Measurements from ENCODE around the gene OTOR. TPM values are rescaled to one million over a fixed set of nuclear protein-coding genes. Genes with fewer than 3 reads are reported as not detected.

The OTOR gene
- not detected in 2 replicates for total RNA-seq (2022)
- percentile 21 among the genes with signal in this experiment for Bru-seq, nascent RNA
- percentile 25 among the genes with signal in this experiment for BruChase-seq, experiment 1, labeled RNA remaining after a 2-hour chase
- percentile 30 among the genes with signal in this experiment for BruChase-seq, experiment 2, labeled RNA remaining after a 6-hour chase
- long read RNA-seq, result 0 reads

DNA sequence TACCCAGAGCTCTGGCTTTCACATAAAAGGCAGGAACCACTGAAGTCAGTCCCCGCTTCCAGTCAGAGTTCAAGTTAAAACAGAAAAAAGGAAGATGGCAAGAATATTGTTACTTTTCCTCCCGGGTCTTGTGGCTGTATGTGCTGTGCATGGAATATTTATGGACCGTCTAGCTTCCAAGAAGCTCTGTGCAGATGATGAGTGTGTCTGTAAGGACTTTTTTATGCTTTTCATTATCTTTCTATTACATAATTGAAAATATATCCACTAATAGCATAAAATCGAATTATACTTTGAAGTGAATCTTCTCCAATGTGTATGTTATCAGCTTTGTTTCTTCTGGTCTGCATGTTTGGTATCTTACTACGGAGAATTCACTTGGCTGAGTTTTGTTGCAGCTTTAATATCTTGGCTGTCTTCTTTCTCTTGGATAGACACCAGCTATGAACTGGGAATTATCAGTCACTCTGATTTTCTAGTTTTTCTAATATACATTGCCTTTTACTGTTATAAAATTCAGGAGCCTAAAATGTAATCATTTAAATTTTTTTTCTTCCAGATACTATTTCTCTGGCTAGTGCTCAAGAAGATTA is at the start of gene OTOR:
OTOR (plus strand) TSS at position 51 of the 593 bp plus-strand sequence; CDS start at position 95, 44 bp downstream.
- Histone ChIP-seq H3K9me3 (no peaks in the 10 kb centered on the region), H3K4me1 (peaks cover 8% of the 10 kb centered on the region), H3K4me3 (ENCODE audit: low read depth, low read length) (no peak within 1 kb of the TSS), H3K27me3 (replicated peaks; ENCODE audit: control insufficient read depth, insufficient read depth, low read length) (no peaks in the 10 kb centered on the region), H3K36me3 (ENCODE audit: control insufficient read depth, insufficient read depth, low read length) (no peaks in the 10 kb centered on the region)
- POLR2A ChIA-PET, result no interaction called here
- intact Hi-C loops (cut with micrococcal nuclease; ENCODE audit: unreplicated experiment), result no loop called here
- no peak for DNase-seq
- Mint-ChIP-seq H3K36me3 (ENCODE audit: insufficient read depth, unreplicated experiment) (peaks cover 5% of the 10 kb centered on the region), H3K4me1 (ENCODE audit: low read depth, unreplicated experiment) (no peaks in the 10 kb centered on the region), H3K4me3 (ENCODE audit: unreplicated experiment) (no peak within 1 kb of the TSS), H3K9me3 (ENCODE audit: unreplicated experiment) (no peaks in the 10 kb centered on the region), H3K27ac (ENCODE audit: unreplicated experiment) (no peak within 1 kb of the TSS), H3K27me3 (ENCODE audit: insufficient read depth, unreplicated experiment) (peaks cover 6% of the 10 kb centered on the region)
- CTCF ChIA-PET, result no interaction called here
- TF ChIP-seq CTCF (IDR thresholded peaks at IDR 0.05; ENCODE audit: insufficient read depth in 1 of 2, low read depth in 1 of 2, low read length in 1 of 2, severe bottlenecking in 1 of 2, unreplicated experiment in 1 of 2), result no peak
- no TSS peak for BruUV-seq (replicated peaks)

DNA sequence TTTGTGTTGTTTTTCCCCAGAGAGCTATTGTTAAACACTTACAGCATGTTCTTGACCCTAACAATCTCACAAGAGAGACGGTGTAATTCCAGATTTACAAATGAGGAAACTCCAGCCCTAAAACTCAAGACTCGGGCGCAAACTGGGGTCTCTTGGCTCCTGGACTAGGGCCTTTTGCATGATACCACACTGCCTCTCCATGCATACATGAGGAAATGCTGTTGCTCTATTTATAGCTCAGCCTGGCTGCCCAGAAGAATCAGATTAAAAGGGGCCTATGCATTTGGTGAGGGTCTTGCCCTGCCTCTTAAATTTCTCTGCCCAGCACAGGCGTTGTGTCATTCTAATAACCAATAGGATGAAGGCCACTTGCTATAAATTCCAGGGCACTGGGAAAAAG is 48.9 kb upstream of the OTOR start:
- Histone ChIP-seq H3K9me3 (no peaks in the 10 kb centered on the region), H3K36me3 (ENCODE audit: control insufficient read depth, insufficient read depth, low read length) (no peaks in the 10 kb centered on the region), H3K4me3 (ENCODE audit: low read depth, low read length) (no peak overlapping the region), H3K4me1 (no peaks in the 10 kb centered on the region), H3K27me3 (replicated peaks; ENCODE audit: control insufficient read depth, insufficient read depth, low read length) (no peaks in the 10 kb centered on the region)
- Mint-ChIP-seq H3K27me3 (ENCODE audit: insufficient read depth, unreplicated experiment) (peaks cover 19% of the 10 kb centered on the region), H3K4me1 (ENCODE audit: low read depth, unreplicated experiment) (no peaks in the 10 kb centered on the region), H3K27ac (ENCODE audit: unreplicated experiment) (no peak overlapping the region), H3K9me3 (ENCODE audit: unreplicated experiment) (no peaks in the 10 kb centered on the region), H3K4me3 (ENCODE audit: unreplicated experiment) (no peak overlapping the region), H3K36me3 (ENCODE audit: insufficient read depth, unreplicated experiment) (no peaks in the 10 kb centered on the region)
- no TSS peak for BruUV-seq (replicated peaks)
- POLR2A ChIA-PET, result no interaction called here
- no peak for DNase-seq
- CTCF ChIA-PET, result no interaction called here
- TF ChIP-seq CTCF (IDR thresholded peaks at IDR 0.05; ENCODE audit: insufficient read depth in 1 of 2, low read depth in 1 of 2, low read length in 1 of 2, severe bottlenecking in 1 of 2, unreplicated experiment in 1 of 2), result no peak
- intact Hi-C loops (cut with micrococcal nuclease; ENCODE audit: unreplicated experiment), result no loop called here

- peak; percentile 42 to 45 for DNase-seq
- no TSS peak for BruUV-seq (replicated peaks)
- Mint-ChIP-seq H3K36me3 (ENCODE audit: insufficient read depth, unreplicated experiment) (no peaks in the 10 kb centered on the region), H3K27ac (ENCODE audit: unreplicated experiment) (no peak overlapping the region), H3K9me3 (ENCODE audit: unreplicated experiment) (peaks cover 1% of the 10 kb centered on the region), H3K27me3 (ENCODE audit: insufficient read depth, unreplicated experiment) (peaks cover 18% of the 10 kb centered on the region), H3K4me1 (ENCODE audit: low read depth, unreplicated experiment) (no peaks in the 10 kb centered on the region), H3K4me3 (ENCODE audit: unreplicated experiment) (no peak overlapping the region)
- peak; percentile 35 to 60 for TF ChIP-seq CTCF (IDR thresholded peaks at IDR 0.05; ENCODE audit: insufficient read depth in 1 of 2, low read depth in 1 of 2, low read length in 1 of 2, severe bottlenecking in 1 of 2, unreplicated experiment in 1 of 2)
- POLR2A ChIA-PET, result no interaction called here
- intact Hi-C loops (cut with micrococcal nuclease; ENCODE audit: unreplicated experiment), result loop anchor here (1.0 kb wide), 1 partner anchor 60 kb away; no protein-coding TSS in a partner anchor
- no peaks in the 10 kb centered on the region for H3K27me3 ChIP-seq (replicated peaks; ENCODE audit: control insufficient read depth, insufficient read depth, low read length)
- CTCF ChIA-PET, result interaction anchor here (0.6 kb wide), 1 partner anchor 36 kb away, joined by 5 read pairs; no protein-coding TSS in a partner anchor
- no peaks in the 10 kb centered on the region for H3K36me3 ChIP-seq (ENCODE audit: control insufficient read depth, insufficient read depth, low read length)
- no peak overlapping the region for H3K4me3 ChIP-seq (ENCODE audit: low read depth, low read length)
- peaks cover 8% of the 10 kb centered on the region for H3K9me3 ChIP-seq
- no peaks in the 10 kb centered on the region for H3K4me1 ChIP-seq
These were observed 46.9 kb upstream of the OTOR start for GRCh38 chr20:16701296-16701695.

All from Caco-2 (cell line).